Smooth muscle cell (in vitro differentiated cells): ENCODE results near the gene TPO. TPM values are rescaled to one million over a fixed set of nuclear protein-coding genes. Genes with fewer than 3 reads are reported as not detected.
"Not testable (repeated sequence)": the region's sequence is repeated elsewhere in the genome, so short reads cannot be mapped to it uniquely, and the experiment has no call there.

ENCODE experiments used
- DNase-seq: peaks from one replicate; lab custom pipeline; 2025; ENCODE audit not compliant: unreplicated experiment; lab: John Stamatoyannopoulos, UW
- H2AFZ ChIP-seq: fragments of 200-600 bp; sonication (generic); 2 replicates; pipeline ENCODE4 v1.6.0; 2016; ENCODE audit warnings: antibody characterized with exemption, low read depth, mild to moderate bottlenecking
- H3F3A ChIP-seq: fragments of 200-600 bp; sonication (generic); 2 replicates; pipeline ENCODE4 v1.6.0; 2017; ENCODE audit warnings: antibody characterized with exemption, low read depth
- H3K27ac ChIP-seq: fragments of 200-600 bp; sonication (generic); 2 replicates; pipeline ENCODE4 v1.5.1; 2016; ENCODE audit warnings: low read depth, mild to moderate bottlenecking
- H3K27me3 ChIP-seq: fragments of 200-600 bp; sonication (generic); 2 replicates; pipeline ENCODE4 v1.6.1; 2016; ENCODE audit warnings: low read depth, mild to moderate bottlenecking
- H3K36me3 ChIP-seq: fragments of 200-600 bp; sonication (generic); 2 replicates; pipeline ENCODE4 v1.5.1; 2016; ENCODE audit warnings: low read depth
- H3K4me1 ChIP-seq: fragments of 200-600 bp; sonication (generic); 2 replicates; pipeline ENCODE4 v1.5.1; 2016; ENCODE audit warnings: low read depth
- H3K4me2 ChIP-seq: fragments of 200-600 bp; sonication (generic); 2 replicates; pipeline ENCODE4 v1.6.0; 2016; ENCODE audit warnings: mild to moderate bottlenecking
- H3K4me3 ChIP-seq: fragments of 200-600 bp; sonication (generic); 2 replicates; pipeline ENCODE4 v1.5.1; 2016; ENCODE audit warnings: mild to moderate bottlenecking
- H3K79me2 ChIP-seq: fragments of 200-600 bp; sonication (generic); 2 replicates; pipeline ENCODE4 v1.6.0; 2016; ENCODE audit warnings: low read depth, mild to moderate bottlenecking
- H3K9ac ChIP-seq: fragments of 200-600 bp; sonication (generic); 2 replicates; pipeline ENCODE4 v1.6.0; 2016; ENCODE audit warnings: low read depth
- H3K9me3 ChIP-seq: fragments of 200-600 bp; sonication (generic); replicated peaks from 2 replicates; pipeline ENCODE4 v1.5.1; 2016; ENCODE audit warnings: low read depth
- H4K20me1 ChIP-seq: fragments of 200-600 bp; sonication (generic); 2 replicates; pipeline ENCODE4 v1.6.0; 2016; ENCODE audit warnings: low read depth
- WGBS: methylation state at CpG from one replicate; pipeline ENCODE4 v1.1.7; 2016; ENCODE audit warnings: low lambda C conversion rate; 5-methylcytosine and 5-hydroxymethylcytosine counted together
- polyA plus RNA-seq: library from polyadenylated mRNA; unstranded; fragments of >200 nt; fragmentation: Nextera tagmentation; extraction: Ambion mirVana; gene quantifications from 2 replicates; pipeline ENCODE4 v1.2.1, GENCODE V29; 2016
- total RNA-seq: library from RNA; depleted of rRNA; stranded (reverse); fragments of >200 nt; gene quantifications from 2 replicates; pipeline ENCODE4 v1.2.3, GENCODE V29; 2014
- TF ChIP-seq, protein P1 (sequence below): fragments of 200-600 bp; sonication (generic); IDR thresholded peaks from 2 replicates; pipeline ENCODE4 v1.5.1; 2017; ENCODE audit warnings: borderline replicate concordance, mild to moderate bottlenecking, antibody characterized with exemption; ENCODE audit not compliant: insufficient read depth, poor library complexity, severe bottlenecking

Gene TPO
- total and polyA plus RNA-seq, 2 experiments from 2014 or later = not detected

DNA sequence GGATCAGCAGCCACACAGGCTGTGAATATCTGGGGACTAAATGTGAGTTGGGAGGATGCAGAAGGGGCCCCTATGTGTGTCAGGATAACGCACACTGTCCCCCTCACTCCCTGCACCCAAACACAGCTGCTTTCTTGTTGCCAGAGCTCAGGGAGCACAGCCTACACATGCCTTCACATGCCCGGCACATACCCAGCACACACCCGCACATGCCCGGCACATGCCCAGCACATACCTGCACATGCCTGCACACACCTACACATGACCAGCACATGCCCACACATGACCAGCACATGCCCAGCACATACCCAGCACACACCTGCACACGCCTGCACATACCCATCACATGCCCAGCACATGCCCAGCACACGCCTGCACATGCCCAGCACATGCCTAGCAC, 75.6 kb downstream of the TPO start:
- H3K9me3 ChIP-seq = no peaks in the 10 kb centered on the region
- 90% methylated on average over 6 of the region's 6 CpGs for WGBS

DNA sequence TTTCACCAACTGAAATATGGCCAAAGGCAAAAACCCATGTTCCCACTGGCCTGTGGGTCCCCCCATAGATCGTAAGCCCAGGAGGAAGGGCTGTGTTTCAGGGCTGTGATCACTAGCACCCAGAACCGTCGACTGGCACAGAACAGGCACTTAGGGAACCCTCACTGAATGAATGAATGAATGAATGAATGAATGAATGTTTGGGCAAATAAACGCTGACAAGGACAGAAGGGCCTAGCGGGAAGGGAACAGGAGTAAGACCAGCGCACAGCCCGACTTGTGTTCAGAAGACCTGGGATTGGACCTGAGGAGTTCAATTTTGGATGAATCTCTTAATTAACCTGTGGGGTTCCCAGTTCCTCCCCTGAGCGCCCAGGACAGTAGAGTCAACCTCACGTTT, 76.2 kb downstream of the TPO start:
- WGBS = 94% methylated on average over 9 of the region's 9 CpGs
- H3K4me2 ChIP-seq = no peak overlapping the region
- no peaks in the 10 kb centered on the region for H3F3A ChIP-seq
- no peak overlapping the region for H3K9ac ChIP-seq
- H2AFZ ChIP-seq = no peak overlapping the region
- no peaks in the 10 kb centered on the region for H3K27me3 ChIP-seq
- DNase-seq = no peak
- H4K20me1 ChIP-seq = no peaks in the 10 kb centered on the region
- H3K4me1 ChIP-seq = no peaks in the 10 kb centered on the region
- H3K36me3 ChIP-seq = no peaks in the 10 kb centered on the region
- TF ChIP-seq, protein P1, sequence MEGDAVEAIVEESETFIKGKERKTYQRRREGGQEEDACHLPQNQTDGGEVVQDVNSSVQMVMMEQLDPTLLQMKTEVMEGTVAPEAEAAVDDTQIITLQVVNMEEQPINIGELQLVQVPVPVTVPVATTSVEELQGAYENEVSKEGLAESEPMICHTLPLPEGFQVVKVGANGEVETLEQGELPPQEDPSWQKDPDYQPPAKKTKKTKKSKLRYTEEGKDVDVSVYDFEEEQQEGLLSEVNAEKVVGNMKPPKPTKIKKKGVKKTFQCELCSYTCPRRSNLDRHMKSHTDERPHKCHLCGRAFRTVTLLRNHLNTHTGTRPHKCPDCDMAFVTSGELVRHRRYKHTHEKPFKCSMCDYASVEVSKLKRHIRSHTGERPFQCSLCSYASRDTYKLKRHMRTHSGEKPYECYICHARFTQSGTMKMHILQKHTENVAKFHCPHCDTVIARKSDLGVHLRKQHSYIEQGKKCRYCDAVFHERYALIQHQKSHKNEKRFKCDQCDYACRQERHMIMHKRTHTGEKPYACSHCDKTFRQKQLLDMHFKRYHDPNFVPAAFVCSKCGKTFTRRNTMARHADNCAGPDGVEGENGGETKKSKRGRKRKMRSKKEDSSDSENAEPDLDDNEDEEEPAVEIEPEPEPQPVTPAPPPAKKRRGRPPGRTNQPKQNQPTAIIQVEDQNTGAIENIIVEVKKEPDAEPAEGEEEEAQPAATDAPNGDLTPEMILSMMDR = no peak
- H3K4me3 ChIP-seq = no peak overlapping the region
- no peaks in the 10 kb centered on the region for H3K79me2 ChIP-seq
- H3K27ac ChIP-seq = no peak overlapping the region
- no peaks in the 10 kb centered on the region for H3K9me3 ChIP-seq

More for the DNA sequence above, 75.6 kb downstream of the TPO start:
- H3K27me3 ChIP-seq = no peaks in the 10 kb centered on the region
- no peak for DNase-seq
- no peaks in the 10 kb centered on the region for H4K20me1 ChIP-seq
- H3K36me3 ChIP-seq = no peaks in the 10 kb centered on the region
- H3K4me2 ChIP-seq = no peak overlapping the region
- no peak overlapping the region for H3K4me3 ChIP-seq
- no peaks in the 10 kb centered on the region for H3K79me2 ChIP-seq
- H3K4me1 ChIP-seq = no peaks in the 10 kb centered on the region
- TF ChIP-seq, protein P1 = no peak
- H2AFZ ChIP-seq = no peak overlapping the region
- H3K27ac ChIP-seq = no peak overlapping the region
- H3F3A ChIP-seq = no peaks in the 10 kb centered on the region
- H3K9ac ChIP-seq = no peak overlapping the region

DNA sequence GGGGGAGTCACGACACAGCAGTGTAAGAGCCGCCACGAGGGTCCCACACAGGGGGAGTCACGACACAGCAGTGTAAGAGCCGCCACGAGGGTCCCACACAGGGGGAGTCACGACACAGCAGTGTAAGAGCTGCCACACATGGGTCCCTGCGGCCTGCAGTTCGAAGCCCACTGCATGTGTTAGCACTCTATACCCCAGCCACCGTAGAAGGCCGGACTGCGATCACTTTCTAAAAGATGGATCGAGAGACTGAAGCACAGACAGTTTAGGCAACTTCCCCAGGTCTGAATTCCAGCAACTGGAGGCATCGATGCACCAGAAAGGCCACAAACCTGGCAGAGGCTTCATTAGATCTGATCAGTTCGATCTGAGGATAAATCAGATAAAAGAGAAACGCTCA, 77.1 kb downstream of the TPO start:
- H3K27ac ChIP-seq, H3K4me1 ChIP-seq, H2AFZ ChIP-seq, H3K9ac ChIP-seq, H3K4me2 ChIP-seq, H3K9me3 ChIP-seq, H3K79me2 ChIP-seq, H3F3A ChIP-seq, H3K36me3 ChIP-seq, H3K27me3 ChIP-seq, DNase-seq, H3K4me3 ChIP-seq, H4K20me1 ChIP-seq: not testable (repeated sequence)
- 98% methylated on average over 16 of the region's 16 CpGs for WGBS

DNA sequence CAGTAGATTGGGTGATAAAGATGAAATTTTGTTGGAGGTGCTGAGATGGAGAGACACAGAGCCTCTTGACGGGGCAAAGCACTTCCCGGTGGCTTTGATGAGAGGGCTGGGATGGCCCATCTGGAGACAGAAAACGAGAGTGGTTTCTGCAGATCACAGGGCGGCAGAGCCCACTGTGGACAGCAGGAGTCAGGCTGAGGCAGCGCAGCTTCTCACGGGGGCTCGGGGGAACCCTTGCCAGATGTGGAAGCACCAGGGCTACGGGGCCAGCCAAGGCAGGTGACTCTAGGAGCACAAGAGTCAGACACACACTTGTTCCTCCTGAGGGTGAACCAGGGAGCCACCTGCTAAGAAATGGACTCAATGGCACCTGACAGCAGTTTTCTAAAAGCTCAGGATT, 78.5 kb downstream of the TPO start:
- Histone ChIP-seq H3K9me3 (no peaks in the 10 kb centered on the region), H3F3A (no peaks in the 10 kb centered on the region), H3K4me3 (no peak overlapping the region), H3K4me1 (no peaks in the 10 kb centered on the region), H2AFZ (no peak overlapping the region), H4K20me1 (no peaks in the 10 kb centered on the region), H3K79me2 (no peaks in the 10 kb centered on the region), H3K27me3 (no peaks in the 10 kb centered on the region), H3K36me3 (no peaks in the 10 kb centered on the region), H3K4me2 (no peak overlapping the region), H3K9ac (no peak overlapping the region), H3K27ac (no peak overlapping the region)
- WGBS = 83% methylated on average over 8 of the region's 8 CpGs
- no peak for DNase-seq
- TF ChIP-seq, protein P1 = no peak

DNA sequence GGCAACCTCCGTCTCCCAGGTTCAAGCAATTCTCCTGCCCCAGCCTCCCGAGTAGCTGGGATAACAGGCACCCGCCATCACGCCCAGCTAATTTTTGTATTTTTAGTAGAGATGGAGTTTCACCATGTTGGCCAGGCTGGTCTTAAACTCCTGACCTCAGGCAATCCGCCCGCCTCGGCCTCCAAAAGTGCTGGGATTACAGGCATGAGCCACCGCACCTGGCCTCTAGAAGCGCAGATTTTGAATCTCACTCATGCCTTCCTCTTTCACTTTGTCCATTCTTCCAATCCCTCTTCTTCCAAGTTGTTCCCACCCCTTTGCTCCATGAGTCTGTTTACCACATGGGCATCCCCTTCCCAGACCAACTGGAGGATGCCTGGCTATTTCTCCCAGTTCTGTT, 79.0 kb downstream of the TPO start:
- H3K4me3 ChIP-seq, H3K9ac ChIP-seq, H3K27ac ChIP-seq, H3K79me2 ChIP-seq, H4K20me1 ChIP-seq, H3K4me2 ChIP-seq, H2AFZ ChIP-seq, H3F3A ChIP-seq, DNase-seq, H3K36me3 ChIP-seq, H3K9me3 ChIP-seq, H3K4me1 ChIP-seq, H3K27me3 ChIP-seq: not testable (repeated sequence)
- WGBS = 96% methylated on average over 9 of the region's 9 CpGs
